Suppressor macrophage (primary cell): Measurements from ENCODE around the gene ZNF462.

Experiments used
- DNase-seq, 4 experiments: peaks; one replicate each; pipeline ENCODE4 v3.0.0-alpha.2; 2020 to 2022

The ZNF462 gene

DNA sequence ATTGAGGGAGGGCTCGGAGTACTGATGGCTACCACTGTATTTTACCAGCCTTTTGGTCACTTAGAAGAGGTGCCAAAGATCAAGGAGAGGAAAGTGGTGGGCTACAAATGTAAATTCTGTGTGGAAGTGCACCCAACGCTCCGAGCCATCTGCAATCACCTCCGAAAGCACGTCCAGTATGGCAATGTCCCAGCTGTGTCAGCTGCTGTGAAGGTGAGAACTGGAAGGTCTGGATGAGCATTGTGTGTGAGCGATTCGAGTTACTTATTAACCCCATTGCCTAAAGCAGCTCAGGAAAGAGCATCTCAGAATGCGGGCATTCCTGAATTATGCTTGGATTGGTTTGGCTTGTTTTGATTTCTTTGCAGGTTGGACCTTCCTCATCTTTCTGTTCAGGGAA lies 67.5 kb downstream of the ZNF462 start:
- no peak for DNase-seq

DNA sequence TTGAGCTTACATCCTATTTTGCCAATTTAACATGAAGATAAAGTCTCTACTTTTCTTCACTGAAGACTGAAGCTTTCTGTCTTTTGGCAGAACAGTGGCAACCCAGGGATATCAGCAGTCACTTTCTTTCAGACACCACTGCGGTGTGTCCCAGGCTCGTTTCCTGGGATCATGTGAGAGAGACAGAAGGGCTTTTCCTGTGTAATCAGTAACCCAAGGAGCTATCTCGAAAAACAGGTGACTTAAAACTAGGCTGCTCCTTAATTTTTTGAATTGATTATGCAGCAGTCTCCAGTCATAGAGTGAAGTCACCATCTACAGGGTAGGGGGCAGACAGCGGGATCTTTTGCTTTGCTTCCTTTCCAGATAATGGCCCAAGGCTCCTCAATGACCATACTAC lies 68.5 kb downstream of the ZNF462 start:
- DNase-seq = no peak

DNA sequence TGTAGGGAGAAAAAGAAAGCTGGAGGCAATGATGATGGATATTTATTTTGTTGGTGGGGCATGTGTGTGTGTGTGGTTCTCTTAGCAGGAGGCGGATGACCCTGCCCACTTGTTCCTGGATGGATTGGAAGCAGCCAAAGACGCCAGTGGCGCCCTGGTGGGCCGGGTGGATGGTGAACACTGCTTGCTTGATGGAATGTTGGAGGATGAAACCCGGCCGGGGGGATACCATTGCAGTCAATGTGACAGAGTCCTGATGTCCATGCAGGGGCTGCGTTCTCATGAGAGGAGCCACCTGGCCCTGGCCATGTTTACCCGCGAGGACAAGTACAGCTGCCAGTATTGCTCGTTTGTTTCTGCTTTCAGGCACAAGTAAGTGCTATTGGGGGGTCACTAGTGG lies 69.2 kb downstream of the ZNF462 start:
- no peak for DNase-seq

DNA sequence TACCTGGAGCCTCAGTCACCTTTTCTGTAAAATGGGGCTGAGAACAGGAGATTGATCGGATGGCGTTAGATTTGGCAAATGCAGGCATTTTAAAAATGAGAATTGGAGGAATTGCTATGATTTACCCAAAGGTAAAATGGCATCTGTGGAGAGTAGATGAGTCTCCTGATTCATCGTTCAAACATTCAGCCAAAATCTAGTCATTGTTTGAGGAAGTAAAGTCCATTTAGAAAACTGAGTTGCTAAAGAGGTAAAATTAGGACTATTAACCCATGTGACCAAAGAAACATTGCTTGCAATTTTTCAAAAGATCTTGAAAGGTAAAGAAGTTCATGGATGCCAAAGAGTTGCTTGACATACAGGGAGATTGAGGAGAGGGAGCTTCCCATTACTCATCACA lies 69.7 kb downstream of the ZNF462 start:
- DNase-seq = no peak

DNA sequence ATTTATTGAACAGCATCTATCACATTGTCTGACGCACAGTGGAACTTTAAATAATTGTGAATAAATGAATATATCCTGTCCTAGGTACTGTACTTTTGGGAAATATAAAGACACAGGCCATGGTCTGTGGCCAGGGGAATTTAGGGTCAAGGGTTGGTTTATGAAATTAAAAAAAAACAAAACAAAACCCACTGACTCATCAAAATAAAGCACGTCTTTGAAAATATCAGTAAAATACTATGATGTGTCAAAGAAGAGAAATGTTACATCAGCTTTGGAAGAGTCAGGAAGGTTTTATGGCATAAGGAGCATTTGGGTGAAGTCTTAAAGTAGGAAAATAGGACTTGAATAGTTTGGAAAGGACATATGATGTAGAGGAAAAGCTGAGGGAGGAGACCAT lies 70.5 kb downstream of the ZNF462 start:
- no peak for DNase-seq

DNA sequence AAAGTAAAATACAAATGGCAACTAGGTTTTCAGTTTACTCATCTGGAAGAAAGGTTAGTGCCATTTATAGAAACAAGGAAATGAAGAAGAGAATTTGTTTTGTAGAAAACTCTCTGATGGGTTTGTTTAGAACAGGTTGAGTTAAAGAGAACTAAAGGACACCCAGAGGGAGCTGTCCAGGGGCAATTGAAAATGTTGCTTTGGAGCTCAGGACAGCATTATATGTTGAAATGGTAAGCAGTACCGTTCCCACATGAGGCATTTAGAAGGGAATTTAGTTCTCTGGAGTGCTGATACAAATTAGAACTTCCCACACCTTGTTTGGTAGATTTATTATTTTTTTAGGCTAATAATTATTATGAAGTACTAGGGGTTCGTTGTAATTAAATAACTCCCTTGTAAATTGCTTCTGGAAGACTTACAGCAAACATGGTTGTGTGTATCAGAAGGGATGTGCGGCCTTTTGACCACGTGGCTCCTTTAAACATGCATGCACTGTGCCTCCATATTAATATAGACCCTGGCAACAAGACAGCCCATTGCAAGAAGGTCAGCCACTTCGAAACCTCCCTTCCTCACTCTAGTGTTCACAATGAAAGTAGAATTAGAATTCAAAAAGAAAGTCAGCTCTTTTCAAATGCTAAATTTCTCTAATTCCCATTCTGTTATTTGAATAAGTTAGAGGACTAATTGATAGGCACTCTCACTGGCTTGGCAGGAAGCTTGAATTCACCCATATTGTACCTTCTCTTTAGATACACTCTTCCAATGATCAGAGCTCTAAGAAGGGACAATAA lies 71.7 kb downstream of the ZNF462 start:
- no peak for DNase-seq

DNA sequence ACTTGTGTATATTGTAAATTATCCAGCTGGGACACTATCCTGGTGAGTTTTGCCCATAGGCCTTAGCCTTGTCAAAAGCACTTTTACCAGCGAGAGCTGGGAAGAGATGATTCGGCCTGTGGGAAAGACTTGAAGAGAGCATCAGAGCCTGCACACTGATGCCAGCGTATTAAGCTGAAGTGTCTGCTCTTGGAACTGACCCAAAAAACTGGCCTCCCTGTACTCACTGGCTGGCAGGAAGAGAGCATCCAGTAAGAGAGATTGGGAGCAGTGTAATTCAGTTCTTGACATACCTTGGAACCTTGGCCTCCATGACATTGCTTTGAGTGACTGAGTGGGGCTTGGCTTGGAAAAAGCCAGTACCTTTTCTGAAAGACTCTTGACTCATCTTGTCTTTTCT lies 73.7 kb downstream of the ZNF462 start:
- no peak for DNase-seq

DNA sequence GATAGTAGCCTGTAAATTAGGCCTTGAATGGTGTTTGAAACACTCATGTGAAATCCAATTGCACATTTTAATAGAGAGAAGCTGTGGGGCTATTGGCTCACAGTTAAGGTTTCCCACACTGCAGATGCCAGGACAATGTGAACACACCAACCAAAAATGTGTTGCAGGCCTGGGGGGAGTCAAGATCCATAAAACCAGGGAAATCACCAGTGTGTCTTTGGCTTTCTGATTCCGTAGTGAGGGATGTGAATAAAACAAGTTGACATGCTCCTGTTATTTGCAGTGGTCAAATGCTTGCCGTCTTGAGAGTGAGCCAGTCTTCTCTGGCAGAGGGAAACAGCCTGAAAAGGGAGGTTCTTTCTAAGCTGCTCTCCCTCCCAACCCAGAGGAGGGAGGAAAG lies 79.0 kb downstream of the ZNF462 start:
- no peak for DNase-seq

DNA sequence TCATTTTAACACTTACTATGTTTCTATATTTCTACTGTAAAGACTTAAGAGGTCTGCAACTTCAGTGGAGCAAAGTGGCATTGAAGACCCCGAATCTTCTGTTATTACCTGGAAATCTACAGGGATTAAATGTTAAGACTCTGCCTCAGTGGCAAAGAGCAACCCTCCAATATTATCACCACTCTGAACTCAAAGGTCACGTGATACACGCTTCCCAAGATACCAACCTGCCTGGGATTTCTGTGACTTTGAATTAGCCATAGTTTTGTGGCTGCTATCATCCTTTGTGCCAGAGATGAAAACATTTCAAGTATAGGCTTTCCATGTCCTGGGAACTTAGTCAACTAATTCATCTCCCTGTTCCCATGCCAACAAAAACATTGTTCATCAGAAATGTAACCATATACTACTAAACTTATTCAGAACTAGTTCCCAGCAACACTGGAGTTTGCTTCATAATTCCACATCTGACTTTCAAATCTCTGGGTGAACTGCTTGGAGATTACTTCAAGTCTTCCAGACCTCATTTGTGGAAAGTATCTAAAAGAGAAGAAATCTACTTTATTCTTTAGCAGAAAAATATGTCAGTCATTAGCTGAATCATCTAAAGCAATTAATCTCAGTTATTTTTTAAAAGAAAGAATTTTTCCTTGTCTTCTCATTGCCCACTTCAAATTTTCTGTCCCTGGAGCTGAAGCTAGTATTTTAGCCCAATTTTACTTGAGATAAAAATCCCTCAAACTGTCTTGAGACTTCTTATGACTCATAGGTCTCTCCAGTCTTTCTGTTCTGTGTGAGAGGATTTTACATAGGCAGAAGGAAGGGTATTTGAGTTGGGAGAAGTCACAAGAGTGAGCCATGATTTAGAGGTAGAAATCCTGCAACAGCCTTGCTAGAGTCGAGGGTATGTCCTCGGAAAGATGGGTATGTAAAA lies 83.0 kb downstream of the ZNF462 start:
- no peak for DNase-seq

DNA sequence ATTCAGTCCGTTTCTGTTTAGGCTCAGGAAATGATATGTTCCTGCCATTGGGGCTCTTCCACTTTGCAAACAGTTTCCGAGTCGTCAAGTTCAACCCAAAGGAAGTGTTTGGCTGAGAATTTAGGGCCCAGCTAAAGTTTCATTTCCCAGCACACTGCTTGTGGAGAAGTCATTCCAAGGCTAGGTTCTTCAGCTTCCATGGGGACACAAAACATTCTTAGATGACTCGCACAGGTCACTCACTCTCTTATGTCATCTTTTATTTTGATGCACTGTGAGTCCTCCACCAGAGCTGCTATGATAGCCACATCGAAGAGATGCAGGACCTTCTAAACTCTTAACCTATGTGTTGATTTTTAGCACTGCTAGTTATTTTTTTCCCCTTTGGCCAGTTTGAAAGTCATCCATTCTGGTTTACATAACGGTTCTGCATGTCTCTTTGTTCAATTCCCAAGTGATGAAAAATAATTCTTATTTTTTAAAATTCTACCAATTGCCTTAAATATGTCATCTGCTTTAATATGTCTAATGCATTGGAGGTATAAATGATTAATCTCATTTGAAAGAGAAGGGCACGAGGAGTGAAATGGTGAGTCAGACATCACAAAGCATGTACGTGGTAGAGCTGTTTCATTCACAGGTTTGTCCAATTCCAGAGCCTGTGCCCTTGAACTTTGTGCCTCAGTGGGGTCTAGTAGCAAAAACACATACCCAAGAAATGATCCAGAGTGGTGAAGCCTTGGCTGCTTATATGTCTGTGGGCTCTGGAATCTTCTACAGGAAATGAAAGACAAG lies 84.3 kb downstream of the ZNF462 start:
- DNase-seq = no peak

DNA sequence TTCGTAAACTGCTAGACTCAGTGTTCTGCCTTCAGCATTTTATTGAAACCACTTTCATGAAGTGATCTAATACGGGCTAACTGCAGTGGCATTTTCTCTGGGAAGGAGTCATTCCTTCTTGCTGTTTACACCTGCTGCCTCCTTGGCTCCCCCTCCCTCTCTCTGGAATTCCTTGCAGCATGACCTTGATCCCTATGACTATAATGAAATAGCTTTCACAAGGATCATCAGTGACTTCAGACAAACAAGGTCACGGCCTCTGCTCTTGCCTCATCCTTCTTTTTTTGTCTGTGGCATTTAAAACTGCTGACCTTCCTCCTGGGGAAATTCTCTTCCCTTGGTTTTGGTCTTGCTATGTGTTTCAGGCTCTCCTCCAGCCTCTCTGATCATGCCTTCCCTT lies 90.2 kb downstream of the ZNF462 start:
- DNase-seq = peak in 3 of 4 experiments; percentile 24 to 48 (median 36)

DNA sequence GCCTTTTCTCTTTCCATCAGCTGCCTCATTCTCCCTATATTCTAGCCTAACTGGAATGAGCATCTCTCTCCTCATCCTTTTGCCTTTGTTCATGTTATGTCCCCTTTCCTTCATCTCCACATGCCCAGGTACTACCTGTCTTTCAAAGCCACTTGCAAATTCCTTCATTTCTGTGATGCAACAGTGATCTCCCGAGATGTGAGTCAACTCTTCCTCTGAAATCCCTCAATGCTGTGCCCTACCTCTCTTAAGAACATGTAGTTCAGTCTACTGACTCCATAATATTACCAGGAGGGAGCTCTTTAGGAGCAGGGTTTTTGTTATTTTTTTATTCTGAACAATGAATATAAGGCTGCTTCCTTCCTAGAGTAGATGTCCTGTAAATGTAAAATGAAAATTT lies 91.6 kb downstream of the ZNF462 start:
- DNase-seq = no peak

DNA sequence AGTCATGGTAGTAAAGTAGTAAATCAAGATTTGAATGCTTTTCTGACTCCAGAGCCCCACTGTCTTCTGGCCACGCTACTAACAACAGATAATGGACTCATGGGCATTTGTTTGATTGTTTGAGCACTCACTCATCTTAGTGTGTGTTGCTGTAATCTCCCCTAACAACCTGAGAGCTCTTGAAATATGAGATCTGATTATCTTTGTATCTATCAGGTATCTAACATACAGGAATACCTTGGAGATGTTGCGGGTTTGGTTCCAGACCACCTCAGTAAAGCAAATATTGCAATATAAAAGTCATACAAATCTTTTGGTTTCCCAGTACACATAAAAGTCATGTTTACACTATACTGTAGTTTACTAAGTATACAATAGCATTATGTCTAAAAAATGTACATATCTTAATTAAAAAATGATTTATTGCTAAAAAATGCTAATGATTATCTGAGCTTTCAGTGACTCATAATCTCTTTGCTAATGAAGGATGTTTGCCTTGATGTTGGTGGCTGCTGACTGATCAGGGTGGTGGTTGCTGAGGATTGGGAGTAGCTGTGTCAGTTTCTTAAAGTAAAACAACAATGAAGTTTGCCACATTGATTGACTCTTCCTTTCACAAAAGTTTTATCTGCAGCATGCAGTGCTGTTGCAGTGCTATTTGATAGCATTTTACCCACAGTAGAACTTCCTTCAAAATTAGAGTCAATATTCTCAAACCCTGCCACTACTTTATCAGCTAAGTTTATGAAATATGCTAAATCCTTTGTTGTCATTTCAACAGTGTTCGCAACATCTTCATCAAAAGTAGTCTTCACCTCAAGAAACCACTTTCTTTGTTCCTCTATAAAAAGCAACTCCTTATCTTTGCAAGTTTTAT lies 92.2 kb downstream of the ZNF462 start:
- DNase-seq = no peak

DNA sequence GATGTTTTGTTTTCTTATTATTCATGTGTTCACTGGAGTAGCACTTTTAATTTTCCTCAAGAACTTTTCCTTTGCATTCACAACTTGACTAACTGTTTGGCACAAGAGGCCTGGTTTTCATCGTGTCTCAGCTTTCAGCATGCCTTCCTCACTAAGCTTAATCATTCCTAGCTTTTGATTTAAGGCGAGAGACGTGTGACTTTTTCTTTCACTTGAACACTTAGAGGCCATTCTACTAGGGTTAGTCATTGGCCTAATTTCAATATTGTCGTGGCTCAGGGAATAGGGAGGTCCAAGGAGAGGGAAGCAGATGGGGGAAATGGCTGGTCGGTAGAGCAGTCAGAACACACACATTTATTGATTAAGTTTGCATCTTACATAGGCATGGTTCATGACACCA lies 94.0 kb downstream of the ZNF462 start:
- no peak for DNase-seq

DNA sequence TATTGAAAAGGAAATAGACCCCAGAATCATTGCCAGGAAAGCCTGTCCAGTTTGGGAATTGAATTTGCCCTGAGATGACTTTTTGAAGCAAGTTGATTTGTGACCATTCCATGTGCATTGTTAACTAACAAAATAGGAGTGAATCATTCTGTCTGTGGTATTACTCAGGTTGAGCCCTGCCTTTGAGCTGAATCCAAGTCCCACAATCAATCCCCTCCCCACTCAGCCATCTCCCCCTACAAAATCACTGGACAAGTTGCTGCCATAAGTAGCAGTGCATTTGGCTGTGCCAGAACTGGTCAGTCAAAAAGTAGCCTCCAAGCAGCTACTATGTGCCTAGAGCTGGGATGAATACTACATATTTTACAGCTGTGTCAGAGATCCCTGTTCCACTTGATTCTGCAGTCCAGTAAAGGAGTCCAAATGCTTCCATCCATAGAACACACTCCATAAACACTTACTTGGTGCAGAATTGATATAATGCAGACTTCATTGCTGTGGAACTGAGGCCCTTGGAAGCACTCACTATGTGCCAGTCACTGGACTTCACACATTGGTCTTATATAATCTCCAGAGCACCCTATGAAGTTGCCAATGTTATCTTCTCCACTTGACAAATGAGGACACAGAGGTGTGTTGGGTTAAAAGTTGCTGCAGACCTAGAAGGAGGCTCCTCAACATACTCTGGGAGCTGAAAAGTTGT lies 96.1 kb downstream of the ZNF462 start:
- no peak for DNase-seq

DNA sequence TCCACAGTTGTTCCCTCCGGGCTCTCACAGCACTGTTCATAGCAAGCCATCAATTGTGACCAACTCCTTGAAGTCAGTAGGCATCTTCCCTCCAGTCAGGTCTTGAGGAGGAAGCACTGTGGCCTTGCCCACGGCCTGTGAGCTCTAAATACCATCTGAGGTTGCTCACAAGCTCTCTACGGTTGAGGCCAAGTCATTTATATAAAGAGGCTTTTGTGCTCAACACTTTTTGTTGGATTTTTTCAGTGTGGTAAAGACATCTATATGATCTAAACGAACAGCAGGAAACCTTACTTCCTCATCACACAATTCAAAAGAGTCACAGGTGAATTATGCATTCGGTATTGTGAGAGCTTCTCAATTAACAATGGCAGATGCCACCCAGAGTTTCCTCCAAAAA lies 97.3 kb downstream of the ZNF462 start:
- no peak for DNase-seq

DNA sequence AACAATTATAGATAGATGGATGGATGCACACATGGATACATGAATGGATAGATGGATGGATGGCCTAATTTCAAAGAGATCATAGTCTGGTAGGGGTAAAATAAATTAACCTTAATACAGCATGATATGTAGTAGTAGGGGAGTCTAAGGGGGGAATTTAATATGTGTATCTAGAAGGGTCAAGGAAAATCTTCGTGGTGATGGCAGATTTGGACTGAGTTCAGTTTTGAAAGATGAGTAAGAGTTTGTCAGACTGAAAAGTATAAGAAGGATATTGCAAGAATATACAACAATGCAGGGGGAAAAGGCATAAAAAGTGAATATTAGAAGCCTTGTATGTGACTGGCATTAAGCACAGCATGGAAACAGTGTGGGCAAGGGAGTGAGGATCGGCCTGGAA lies 98.7 kb downstream of the ZNF462 start:
- no peak for DNase-seq

DNA sequence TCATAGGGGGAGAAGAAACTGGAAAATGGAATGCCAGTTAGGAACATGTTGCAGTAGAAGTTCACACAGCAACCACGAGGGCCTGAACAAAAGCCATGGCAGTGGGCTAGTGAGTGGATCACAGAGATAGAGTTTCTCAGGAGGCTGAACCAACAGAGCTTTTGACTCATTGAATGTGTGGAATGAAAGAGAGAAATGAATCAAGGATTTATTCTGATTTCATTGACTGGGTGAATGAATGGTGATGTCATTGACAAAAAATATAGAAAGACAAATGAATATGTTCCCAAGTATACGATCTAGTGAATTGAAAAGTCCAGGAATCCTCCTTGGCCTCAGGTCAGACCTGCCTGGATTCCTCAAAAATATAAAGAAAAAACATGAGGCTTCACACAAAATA lies 99.2 kb downstream of the ZNF462 start:
- no peak for DNase-seq

DNA sequence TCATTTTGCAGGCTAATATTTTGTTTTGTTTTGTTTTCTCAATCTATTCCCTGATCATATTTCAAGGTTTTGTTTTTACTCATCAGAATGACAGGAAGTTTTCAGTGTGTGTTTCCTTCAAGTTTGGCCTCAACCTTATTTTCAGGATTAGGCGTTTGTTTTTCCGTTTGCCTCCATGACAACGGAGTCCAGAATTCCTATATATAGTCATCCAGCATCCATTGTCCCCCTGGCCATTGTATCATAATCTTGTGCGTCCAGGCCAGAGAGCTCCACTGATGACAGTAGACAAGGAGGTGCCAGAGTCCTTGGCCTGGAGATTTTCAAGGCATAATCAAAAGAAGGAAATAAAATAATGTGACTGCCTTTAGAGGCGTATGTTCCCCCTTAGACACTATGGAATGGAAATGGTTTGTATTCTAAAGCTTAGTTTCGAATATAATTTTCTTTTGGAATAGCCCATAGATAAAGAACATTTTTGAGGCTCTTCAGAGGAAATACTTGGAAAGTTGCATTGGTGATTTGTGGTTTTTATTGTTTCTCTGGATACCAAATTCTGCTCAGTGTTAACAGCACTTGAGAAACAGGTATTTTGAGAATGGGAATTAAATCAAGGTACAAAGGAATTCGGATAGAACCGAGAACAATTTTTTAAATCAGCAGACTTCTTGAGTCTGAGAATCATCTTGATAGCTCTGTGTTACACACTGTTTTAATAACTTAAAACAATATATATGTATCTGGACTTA lies 99.8 kb downstream of the ZNF462 start:
- no peak for DNase-seq

DNA sequence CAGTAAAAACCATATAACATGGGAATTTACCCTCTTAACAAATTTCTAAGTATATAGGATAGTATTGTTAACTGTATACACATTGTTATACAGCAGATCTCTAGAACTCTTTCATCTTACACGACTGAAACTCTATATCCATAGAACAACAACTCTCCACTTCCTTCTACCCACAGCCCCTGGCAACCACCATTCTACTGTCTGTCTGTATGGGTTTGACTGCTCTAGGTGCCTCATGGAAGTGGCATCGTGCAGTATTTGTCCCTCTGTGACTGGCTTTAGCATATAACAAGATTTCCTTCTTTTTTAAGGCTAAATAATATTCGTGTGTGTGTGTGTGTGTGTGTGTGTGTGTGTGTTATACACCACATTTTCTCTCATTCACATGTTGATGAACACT lies 100.7 kb downstream of the ZNF462 start:
- DNase-seq = no peak

DNA sequence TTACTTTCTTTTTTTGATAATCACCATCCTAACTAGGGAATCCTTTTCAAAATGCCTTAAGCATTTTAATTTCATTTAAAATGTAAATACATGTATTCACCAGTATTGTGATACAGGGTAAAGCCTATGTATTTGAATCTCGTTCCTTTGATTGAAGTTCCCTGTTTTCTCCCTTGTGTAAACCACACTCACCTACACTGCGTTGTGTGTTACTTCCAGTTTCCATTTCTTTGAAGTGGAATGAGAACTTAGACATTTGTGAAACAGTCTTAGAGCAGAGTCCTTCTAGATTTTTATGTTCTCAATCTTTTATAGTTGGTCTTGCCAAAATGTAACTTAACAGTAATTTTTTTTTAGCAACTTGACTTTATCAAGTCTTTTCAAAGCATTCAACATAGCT lies 101.4 kb downstream of the ZNF462 start:
- DNase-seq = peak in 1 of 4 experiments; percentile 6
